Measurements from ENCODE around the gene TSNAX. TPM values are rescaled to one million over a fixed set of nuclear protein-coding genes. Genes with fewer than 3 reads are reported as not detected.

TSNAX gene
- total RNA-seq, 2 experiments from 2014 or later, result 37.6 to 38.0 TPM

- TF ChIP-seq CTCF (IDR thresholded peaks at IDR 0.05), result no peak
- H3K9me3 Mint-ChIP-seq, result no peaks in the 10 kb centered on the region
- no peak overlapping the region for H3K4me3 Mint-ChIP-seq
- DNase-seq, result no peak
- intact Hi-C loops (cut with micrococcal nuclease), result loop anchor here (5.0 kb wide), 1 partner anchor 245 kb away; no protein-coding TSS in a partner anchor
- no peak for ATAC-seq
- H3K27ac Mint-ChIP-seq, result no peak overlapping the region
- CTCF ChIA-PET, result interaction anchor here (0.6 to 5.3 kb wide), 4 partner anchors 49 to 287 kb away, joined by 3 to 23 read pairs (median 4); no protein-coding TSS in a partner anchor
- H3K27me3 Mint-ChIP-seq, result no peaks in the 10 kb centered on the region
- H3K4me1 Mint-ChIP-seq (ENCODE audit: low read depth), result peaks cover 7% of the 10 kb centered on the region
- POLR2A ChIA-PET, result interaction anchor here (0.5 kb wide), 1 partner anchor 1773 kb away, joined by 3 read pairs; no protein-coding TSS in a partner anchor
- no peaks in the 10 kb centered on the region for H3K36me3 Mint-ChIP-seq (ENCODE audit: low read depth)
These were observed 73.6 kb downstream of the TSNAX start for GRCh38 chr1:231601824-231602672.

DNA sequence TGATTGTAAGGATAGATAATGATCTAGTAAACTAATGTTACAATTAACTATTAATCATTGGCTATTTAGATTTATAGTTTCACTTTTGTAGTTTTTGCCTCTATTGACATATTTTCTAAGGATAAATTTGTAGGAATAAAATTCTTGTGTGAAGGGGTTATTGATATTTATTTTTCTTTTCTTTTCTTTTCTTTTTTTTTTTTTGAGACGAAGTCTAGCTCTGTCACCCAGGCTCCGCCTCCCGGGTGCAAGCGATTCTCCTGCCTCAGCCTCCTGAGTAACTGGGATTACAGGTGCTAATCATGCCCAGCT, 74.2 kb downstream of the TSNAX start:
- intact Hi-C loops (cut with micrococcal nuclease), result loop anchor here (5.0 kb wide), 1 partner anchor 245 kb away; no protein-coding TSS in a partner anchor
- DNase-seq (no peak), ATAC-seq (no peak)
- H3K36me3 Mint-ChIP-seq (ENCODE audit: low read depth), result no peaks in the 10 kb centered on the region
- H3K4me1 Mint-ChIP-seq (ENCODE audit: low read depth), result peaks cover 7% of the 10 kb centered on the region
- no peak overlapping the region for H3K4me3 Mint-ChIP-seq
- POLR2A ChIA-PET, result interaction anchor here (0.5 kb wide), 1 partner anchor 1774 kb away, joined by 3 read pairs; no protein-coding TSS in a partner anchor
- no peaks in the 10 kb centered on the region for H3K9me3 Mint-ChIP-seq
- CTCF ChIA-PET, result interaction anchor here (0.6 to 5.3 kb wide), 5 partner anchors 48 to 567 kb away, joined by 3 to 23 read pairs (median 3); no protein-coding TSS in a partner anchor
- no peak for TF ChIP-seq CTCF (IDR thresholded peaks at IDR 0.05)
- H3K27ac Mint-ChIP-seq, result no peak overlapping the region
- H3K27me3 Mint-ChIP-seq, result no peaks in the 10 kb centered on the region

DNA sequence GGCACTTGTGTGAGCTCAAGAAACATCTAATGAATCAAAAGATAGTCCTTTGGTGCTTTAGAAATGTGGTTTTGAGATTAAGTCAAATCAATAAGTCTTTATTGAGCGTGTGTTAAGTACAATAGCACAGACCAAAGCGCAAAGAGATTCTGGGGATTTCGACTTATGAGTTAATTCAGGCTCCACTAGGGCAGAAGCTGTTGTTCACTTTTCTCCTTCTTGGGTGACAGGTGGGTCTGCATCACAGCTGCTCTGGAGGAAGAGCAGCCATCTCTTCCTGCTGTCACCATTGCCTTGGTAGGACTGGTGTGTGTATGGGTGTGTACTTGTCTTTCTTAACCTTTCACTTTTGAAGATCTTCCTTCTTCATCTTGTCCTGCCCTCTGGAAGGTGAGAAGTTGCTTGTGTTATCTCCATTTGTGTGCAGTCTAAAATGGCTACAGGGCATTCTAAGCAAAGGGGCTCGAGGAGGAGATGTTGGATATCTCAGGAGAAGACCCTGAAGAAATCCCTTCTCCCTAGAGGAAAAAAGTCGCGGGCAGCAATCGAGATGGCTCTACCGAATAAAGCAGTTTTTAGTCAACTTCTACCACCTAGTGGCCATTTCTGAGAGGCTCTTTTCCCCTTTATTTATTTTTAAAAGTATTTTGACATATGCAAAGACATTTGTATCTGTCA, 75.3 kb downstream of the TSNAX start:
- DNase-seq (peak; percentile 45), ATAC-seq (peak; percentile 84)
- Mint-ChIP-seq H3K27ac (peak overlapping the region; percentile 86), H3K27me3 (no peaks in the 10 kb centered on the region), H3K4me1 (ENCODE audit: low read depth) (peaks cover 7% of the 10 kb centered on the region), H3K36me3 (ENCODE audit: low read depth) (no peaks in the 10 kb centered on the region), H3K4me3 (peak overlapping the region; percentile 87), H3K9me3 (no peaks in the 10 kb centered on the region)
- POLR2A ChIA-PET, result interaction anchor here (0.6 kb wide), 1 partner anchor 224 kb away, joined by 3 read pairs; no protein-coding TSS in a partner anchor
- CTCF ChIA-PET, result interaction anchor here (0.7 to 5.3 kb wide), 19 partner anchors 9 to 568 kb away, joined by 3 to 23 read pairs (median 4); partner anchors contain the start of genes EXOC8 and SPRTN
- peak; percentile 83 for TF ChIP-seq CTCF (IDR thresholded peaks at IDR 0.05)
- intact Hi-C loops (cut with micrococcal nuclease), result loop anchor here (5.0 kb wide), 1 partner anchor 246 kb away; no protein-coding TSS in a partner anchor

GRCh38 chr1:231604276-231604621, 75.8 kb downstream of the TSNAX start:
- Mint-ChIP-seq H3K27ac (peak overlapping the region; percentile 86), H3K36me3 (ENCODE audit: low read depth) (no peaks in the 10 kb centered on the region), H3K4me3 (peak overlapping the region; percentile 87), H3K4me1 (ENCODE audit: low read depth) (peaks cover 7% of the 10 kb centered on the region), H3K9me3 (no peaks in the 10 kb centered on the region), H3K27me3 (no peaks in the 10 kb centered on the region)
- ATAC-seq, result no peak
- no peak for DNase-seq
- POLR2A ChIA-PET, result no interaction called here
- CTCF ChIA-PET, result interaction anchor here (0.9 to 5.3 kb wide), 9 partner anchors 12 to 266 kb away, joined by 4 to 23 read pairs (median 5); partner anchors contain the start of genes EXOC8 and SPRTN
- intact Hi-C loops (cut with micrococcal nuclease), result loop anchor here (5.0 kb wide), 1 partner anchor 247 kb away; no protein-coding TSS in a partner anchor
- peak; percentile 19 for TF ChIP-seq CTCF (IDR thresholded peaks at IDR 0.05)
